ENCODE data around the gene C1orf21.

Gene C1orf21

DNA sequence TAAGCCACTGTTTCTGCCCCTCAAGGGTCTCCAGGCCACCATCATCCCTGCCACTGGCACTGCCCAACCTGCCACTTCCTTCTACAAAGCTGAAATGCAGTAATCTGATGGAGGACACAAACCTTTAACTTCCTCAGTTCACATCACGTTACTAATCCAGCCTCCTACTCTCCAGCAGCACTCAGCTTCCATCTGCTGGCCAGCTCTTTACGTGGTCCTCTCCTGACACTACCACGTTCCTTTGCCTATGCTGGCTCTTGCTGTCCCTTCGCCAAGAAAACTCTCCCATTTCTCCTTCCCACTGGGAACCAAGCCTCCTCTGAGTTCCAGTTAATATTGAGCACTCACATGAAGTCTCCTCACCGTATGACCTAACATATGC lies 243.8 kb downstream of the C1orf21 start:
- no peaks in the 10 kb centered on the region for H3F3A ChIP-seq (ENCODE audit: low read depth)
- no peak for TF ChIP-seq EZH2phosphoT487 (IDR thresholded peaks at IDR 0.05; ENCODE audit: borderline replicate concordance)
- TF ChIP-seq, protein P1, sequence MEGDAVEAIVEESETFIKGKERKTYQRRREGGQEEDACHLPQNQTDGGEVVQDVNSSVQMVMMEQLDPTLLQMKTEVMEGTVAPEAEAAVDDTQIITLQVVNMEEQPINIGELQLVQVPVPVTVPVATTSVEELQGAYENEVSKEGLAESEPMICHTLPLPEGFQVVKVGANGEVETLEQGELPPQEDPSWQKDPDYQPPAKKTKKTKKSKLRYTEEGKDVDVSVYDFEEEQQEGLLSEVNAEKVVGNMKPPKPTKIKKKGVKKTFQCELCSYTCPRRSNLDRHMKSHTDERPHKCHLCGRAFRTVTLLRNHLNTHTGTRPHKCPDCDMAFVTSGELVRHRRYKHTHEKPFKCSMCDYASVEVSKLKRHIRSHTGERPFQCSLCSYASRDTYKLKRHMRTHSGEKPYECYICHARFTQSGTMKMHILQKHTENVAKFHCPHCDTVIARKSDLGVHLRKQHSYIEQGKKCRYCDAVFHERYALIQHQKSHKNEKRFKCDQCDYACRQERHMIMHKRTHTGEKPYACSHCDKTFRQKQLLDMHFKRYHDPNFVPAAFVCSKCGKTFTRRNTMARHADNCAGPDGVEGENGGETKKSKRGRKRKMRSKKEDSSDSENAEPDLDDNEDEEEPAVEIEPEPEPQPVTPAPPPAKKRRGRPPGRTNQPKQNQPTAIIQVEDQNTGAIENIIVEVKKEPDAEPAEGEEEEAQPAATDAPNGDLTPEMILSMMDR (conservative IDR thresholded peaks at IDR 0.05; ENCODE audit: low read length), result no peak
- no peaks in the 10 kb centered on the region for H3K79me2 ChIP-seq (ENCODE audit: insufficient read depth, low read length)

DNA sequence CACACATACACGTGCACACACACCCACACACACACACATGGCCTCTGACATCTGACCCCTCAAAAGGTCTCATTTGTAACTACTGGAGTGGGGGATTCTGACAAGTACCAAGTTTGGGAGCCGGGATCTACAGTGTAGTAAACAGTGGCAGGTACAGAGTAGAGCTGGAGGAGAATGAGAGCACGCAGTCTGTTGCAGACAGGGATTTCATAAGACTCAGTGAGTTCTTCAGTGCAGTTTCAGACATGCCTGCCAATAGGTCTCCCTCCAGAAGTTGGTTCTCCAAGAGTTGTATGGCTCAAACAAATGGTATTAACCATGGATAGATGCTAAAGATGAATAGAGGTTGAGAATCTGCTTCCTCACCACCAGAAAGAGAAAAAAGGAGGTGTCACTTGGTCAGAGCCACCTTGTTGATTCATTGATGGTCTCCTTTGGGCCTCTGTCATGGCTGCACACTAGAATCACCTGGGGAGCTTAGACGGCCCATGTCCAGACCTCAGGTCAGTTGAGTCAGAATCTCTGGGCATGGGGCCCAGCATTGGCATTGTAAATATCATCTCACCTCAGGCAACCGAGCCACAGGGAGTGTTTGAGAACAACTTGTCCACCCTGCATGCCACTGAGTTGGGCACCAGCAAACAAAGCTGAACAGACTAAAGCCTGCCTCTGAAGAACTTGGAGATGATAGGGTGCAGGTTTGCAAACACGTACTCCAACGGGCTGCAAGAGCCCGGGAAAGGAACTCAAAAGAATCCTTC lies 245.8 kb downstream of the C1orf21 start:
- Histone ChIP-seq H4K20me1 (ENCODE audit: insufficient read depth, low read length, poor library complexity, severe bottlenecking) (no peaks in the 10 kb centered on the region), H3K9ac (ENCODE audit: low read depth, low read length, poor library complexity, severe bottlenecking) (no peak overlapping the region), H3K4me1 (ENCODE audit: insufficient read depth, low read length, poor library complexity, severe bottlenecking) (no peaks in the 10 kb centered on the region), H3K4me2 (ENCODE audit: low read depth, low read length, poor library complexity, severe bottlenecking) (no peak overlapping the region), H2AFZ (ENCODE audit: low read length) (no peak overlapping the region), H3K9me3 (ENCODE audit: insufficient read depth, low read depth, low read length) (no peaks in the 10 kb centered on the region), H3K4me3 (ENCODE audit: low read length, poor library complexity, severe bottlenecking) (no peak overlapping the region), H3K27me3 (ENCODE audit: insufficient read depth, low read length, poor library complexity, severe bottlenecking) (no peaks in the 10 kb centered on the region), H3K36me3 (ENCODE audit: insufficient read depth, low read length) (no peaks in the 10 kb centered on the region), H3K9me2 (replicated peaks; ENCODE audit: low read depth, low read length) (no peaks in the 10 kb centered on the region), H3K79me2 (ENCODE audit: insufficient read depth, low read length) (no peaks in the 10 kb centered on the region), H3F3A (ENCODE audit: low read depth) (no peaks in the 10 kb centered on the region)
- TF ChIP-seq EZH2phosphoT487 (IDR thresholded peaks at IDR 0.05; ENCODE audit: borderline replicate concordance), result no peak
- TF ChIP-seq, protein P1 (conservative IDR thresholded peaks at IDR 0.05; ENCODE audit: low read length), result no peak

More for the DNA sequence above, 243.8 kb downstream of the C1orf21 start:
- Histone ChIP-seq H3K27me3 (ENCODE audit: insufficient read depth, low read length, poor library complexity, severe bottlenecking) (no peaks in the 10 kb centered on the region), H2AFZ (ENCODE audit: low read length) (no peak overlapping the region), H3K4me3 (ENCODE audit: low read length, poor library complexity, severe bottlenecking) (no peak overlapping the region), H3K36me3 (ENCODE audit: insufficient read depth, low read length) (no peaks in the 10 kb centered on the region), H4K20me1 (ENCODE audit: insufficient read depth, low read length, poor library complexity, severe bottlenecking) (no peaks in the 10 kb centered on the region), H3K4me1 (ENCODE audit: insufficient read depth, low read length, poor library complexity, severe bottlenecking) (no peaks in the 10 kb centered on the region), H3K9ac (ENCODE audit: low read depth, low read length, poor library complexity, severe bottlenecking) (no peak overlapping the region), H3K4me2 (ENCODE audit: low read depth, low read length, poor library complexity, severe bottlenecking) (no peak overlapping the region), H3K9me3 (ENCODE audit: insufficient read depth, low read depth, low read length) (no peaks in the 10 kb centered on the region), H3K9me2 (replicated peaks; ENCODE audit: low read depth, low read length) (no peaks in the 10 kb centered on the region)

DNA sequence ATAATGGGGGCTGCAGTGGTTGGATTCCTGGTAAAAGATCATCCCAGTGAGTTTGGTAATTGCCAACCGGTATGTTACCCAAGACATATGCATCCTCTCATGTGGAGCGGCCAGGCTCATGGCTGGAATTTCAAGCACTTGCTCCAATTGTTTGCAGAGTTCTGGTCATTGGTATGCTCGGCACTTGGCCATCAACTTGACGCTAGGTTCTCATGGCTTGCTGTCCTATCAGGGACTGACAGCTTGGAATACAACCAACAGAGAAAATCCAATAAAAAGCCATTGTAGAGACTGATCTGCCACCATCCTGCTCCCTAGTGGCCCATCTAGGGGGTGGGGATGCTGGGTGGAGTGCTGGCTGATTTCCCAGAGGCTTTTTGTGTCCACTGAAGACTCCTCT lies 247.0 kb downstream of the C1orf21 start:
- no peak overlapping the region for H3K4me2 ChIP-seq (ENCODE audit: low read depth, low read length, poor library complexity, severe bottlenecking)
- TF ChIP-seq, protein P1 (conservative IDR thresholded peaks at IDR 0.05; ENCODE audit: low read length), result no peak
- no peak for TF ChIP-seq EZH2phosphoT487 (IDR thresholded peaks at IDR 0.05; ENCODE audit: borderline replicate concordance)
- H3K9me2 ChIP-seq (replicated peaks; ENCODE audit: low read depth, low read length), result no peaks in the 10 kb centered on the region
- no peaks in the 10 kb centered on the region for H3K27me3 ChIP-seq (ENCODE audit: insufficient read depth, low read length, poor library complexity, severe bottlenecking)
- no peak overlapping the region for H2AFZ ChIP-seq (ENCODE audit: low read length)
- H3K4me1 ChIP-seq (ENCODE audit: insufficient read depth, low read length, poor library complexity, severe bottlenecking), result no peaks in the 10 kb centered on the region
- no peaks in the 10 kb centered on the region for H4K20me1 ChIP-seq (ENCODE audit: insufficient read depth, low read length, poor library complexity, severe bottlenecking)
- H3K9ac ChIP-seq (ENCODE audit: low read depth, low read length, poor library complexity, severe bottlenecking), result no peak overlapping the region
- H3K9me3 ChIP-seq (ENCODE audit: insufficient read depth, low read depth, low read length), result no peaks in the 10 kb centered on the region
- no peak overlapping the region for H3K4me3 ChIP-seq (ENCODE audit: low read length, poor library complexity, severe bottlenecking)
- H3F3A ChIP-seq (ENCODE audit: low read depth), result no peaks in the 10 kb centered on the region
- no peaks in the 10 kb centered on the region for H3K36me3 ChIP-seq (ENCODE audit: insufficient read depth, low read length)
- no peaks in the 10 kb centered on the region for H3K79me2 ChIP-seq (ENCODE audit: insufficient read depth, low read length)
